A673 (cell line): ENCODE measurements around the gene ATP5PD.

Source experiments
- CTCF ChIP-seq: fragments of 300-800, 200-600 bp; sonication (generic); conservative IDR thresholded peaks from 2 replicates; pipeline ENCODE4 v1.5.1; 2017; ENCODE audit warnings: low read depth, mild to moderate bottlenecking, antibody characterized with exemption, low read length, moderate library complexity, mixed read lengths
- EZH2 ChIP-seq: fragments of 200-600 bp; sonication (generic); IDR thresholded peaks from 2 replicates; pipeline ENCODE4 v1.6.1; 2017; ENCODE audit warnings: borderline replicate concordance, low read depth, mild to moderate bottlenecking, mixed read lengths, antibody characterized with exemption, low read length; ENCODE audit not compliant: poor library complexity, severe bottlenecking

- no peak for TF ChIP-seq CTCF
- no peak for TF ChIP-seq EZH2
Observed at GRCh38 chr17:75030161-75030560, 16.6 kb downstream of the ATP5PD start.
